Heart left ventricle (tissue), 16 donors: Measurements from ENCODE around the gene BZW1. TPM values are rescaled to one million over a fixed set of nuclear protein-coding genes. Genes with fewer than 3 reads are reported as not detected.

Experiments used
- ATAC-seq, 4 donors: fragments of 200-7000 bp; cut with Tn5 transposase; one replicate each; pipeline ENCODE4 v1.9.1; 2020 to 2022; ENCODE audit warnings: moderate library complexity in 4 of 4, mild to moderate bottlenecking in 3 of 4, moderate number of reproducible peaks in 1 of 4
- DNase-seq, 5 donors: peaks; one replicate each; pipeline ENCODE4 v3.0.0-alpha.2; 2020
- H3K27ac ChIP-seq, 12 donors: fragments of 200-600 bp; sonication (generic) in 4 of 12; one replicate each; pipeline versions ENCODE4 v1.5.0 to v1.8.0; 2016 to 2022; ENCODE audit warnings: mild to moderate bottlenecking in 2 of 12
- H3K27me3 ChIP-seq, 9 donors: fragments of 200-600 bp; sonication (generic) in 2 of 9; one replicate each; pipeline versions ENCODE4 v1.5.1 to v1.8.0; 2016 to 2022; ENCODE audit warnings: mild to moderate bottlenecking in 3 of 9
- H3K36me3 ChIP-seq, 9 donors: fragments of 200-600 bp; sonication (generic) in 2 of 9; one replicate each; pipeline versions ENCODE4 v1.5.0 to v1.8.0; 2018 to 2022; ENCODE audit warnings: mild to moderate bottlenecking in 2 of 9
- H3K4me1 ChIP-seq, 12 donors: fragments of 200-600 bp; sonication (generic) in 4 of 12; one replicate each; pipeline versions ENCODE4 v1.5.0 to v1.8.0; 2016 to 2022; ENCODE audit warnings: mild to moderate bottlenecking in 3 of 12
- H3K4me3 ChIP-seq, 12 donors: fragments of 200-600 bp; sonication (generic) in 4 of 12; one replicate each; pipeline versions ENCODE4 v1.5.0 to v1.8.0; 2017 to 2022; ENCODE audit warnings: mild to moderate bottlenecking in 9 of 12, moderate library complexity in 4 of 12
- H3K9me3 ChIP-seq, 12 donors: fragments of 200-600 bp; sonication (generic) in 4 of 12; one replicate each; pipeline versions ENCODE4 v1.5.0 to v1.8.0; 2016 to 2022; ENCODE audit warnings: mild to moderate bottlenecking in 1 of 12
- CTCF ChIP-seq, 12 donors: fragments of 200-600 bp; sonication (generic) in 4 of 12; IDR thresholded peaks; one replicate each; pipeline versions ENCODE4 v1.5.0 to v1.8.0; 2018 to 2022; ENCODE audit warnings: antibody characterized with exemption in 12 of 12, mild to moderate bottlenecking in 5 of 12
- POLR2A ChIP-seq, 2 donors: fragments of 450-650 bp; IDR thresholded peaks; one replicate each; pipeline ENCODE4 v1.6.1; 2017; ENCODE audit warnings: antibody characterized with exemption in 2 of 2, mild to moderate bottlenecking in 2 of 2, moderate library complexity in 2 of 2
- WGBS, 4 donors: extraction: QIAGEN DNeasy Blood & Tissue Kit in 2 of 4; methylation state at CpG; one replicate each; pipeline versions ENCODE4 v1.1.5 to v1.1.7; 2013 to 2018; 5-methylcytosine and 5-hydroxymethylcytosine counted together
- intact Hi-C, 10 donors: fragments of 100-400 bp; cut with DNase I; formaldehyde crosslinking; loops; one replicate each; pipeline versions ENCODE4 v1.11.1 to v1.14.2; 2022
- polyA plus RNA-seq, 2 donors: library from polyadenylated mRNA; stranded (reverse); fragments of 200-250 nt; gene quantifications; one replicate each; pipeline ENCODE4 v1.2.3, GENCODE V29; 2013
- total RNA-seq, 9 donors: library from RNA; depleted of rRNA in 2 of 9; stranded (reverse); fragments of >200 nt in 2 of 9; fragmentation: NEBNext Ultra II Directional in 3 of 9; extraction: Animal tissue kit (Norgen Biotek cat#: 25700) in 3 of 9; gene quantifications; one replicate each; pipeline versions ENCODE4 v1.1.0 to v1.2.4, GENCODE V29; 2016 to 2023
- donor health status: ischemic (EF 13 %, LVEDD 7.1; RV severe dilation, severe dysfunction).
- donor health status: healthy with polysubstance abuse.
- donor health status: DM: no; HTN: yes; CAD: no.
- donor health status: DM: no; HTN: no; CAD: no.
- donor health status: ischemic (EF 25% LVEDD 6.9; RV normal size, moderate dysfunction).
- donor health status: ischemic (EF 25% LVEDD 5.7; RV mildly dilated, moderate dysfunction).
- donor health status: healthy.
- donor health status: DM: yes; HTN: yes; CAD: no.
- donor health status: ischemic (EF 35%, LVEDD 5.7; RV mildly dilated, moderate dysfunction).
- donor health status: nonischemic (EF 11% LVEDD 7.7; RV severe dilation, severe dysfunction).
- donor health status: DM: yes; HTN: yes; CAD: no.
- donor health status: PGD.
- donor health status: ischemic (EF 29% LVEDD 5.4; RV normal size, mild dysfunction).
- donor health status: nonischemic (EF 23%, LVEDD 6.1; RV moderate dilation, normal function).

Gene BZW1
- total and polyA plus RNA-seq, 11 donors = 10.7 to 147 (median 87.3) TPM

- H3K4me1 ChIP-seq = peaks cover 0 to 26% (median 7%) of the 10 kb centered on the region in 12 donors
- TF ChIP-seq POLR2A (IDR thresholded peaks at IDR 0.05) = no peak
- no peak for TF ChIP-seq CTCF (IDR thresholded peaks at IDR 0.05)
- no peak for DNase-seq
- 88 to 97% (median 94%) methylated on average over 2 of the region's 2 CpGs for WGBS, 4 donors
- no peak overlapping the region for H3K4me3 ChIP-seq
- ATAC-seq = no peak
- no peaks in the 10 kb centered on the region for H3K9me3 ChIP-seq
- H3K36me3 ChIP-seq = peaks cover 0 to 35% (median 25%) of the 10 kb centered on the region in 9 donors
- intact Hi-C loops = loop anchor here in 1 of 10 donors (10.0 kb wide), 1 partner anchor 154 kb away; no protein-coding TSS in a partner anchor
- H3K27me3 ChIP-seq = no peaks in the 10 kb centered on the region
- no peak overlapping the region for H3K27ac ChIP-seq
Observed at GRCh38 chr2:200869014-200869413, 57.3 kb downstream of the BZW1 start.

GRCh38 chr2:200871151-200871550 lies 59.4 kb downstream of the BZW1 start:
- no peak overlapping the region for H3K4me3 ChIP-seq
- no peak for ATAC-seq
- TF ChIP-seq POLR2A (IDR thresholded peaks at IDR 0.05) (no peak), CTCF (IDR thresholded peaks at IDR 0.05) (no peak)
- H3K27me3 ChIP-seq = no peaks in the 10 kb centered on the region
- peaks cover 0 to 12% (median 0%) of the 10 kb centered on the region in 12 donors for H3K4me1 ChIP-seq
- WGBS, 4 donors = 85 to 89% (median 88%) methylated on average over 3 of the region's 3 CpGs
- H3K27ac ChIP-seq = no peak overlapping the region
- no peaks in the 10 kb centered on the region for H3K9me3 ChIP-seq
- intact Hi-C loops = no loop called here
- DNase-seq = no peak
- H3K36me3 ChIP-seq = peaks cover 0 to 57% (median 46%) of the 10 kb centered on the region in 9 donors

- Histone ChIP-seq H3K36me3 (peaks cover 0 to 80% (median 66%) of the 10 kb centered on the region in 9 donors), H3K27me3 (no peaks in the 10 kb centered on the region), H3K4me1 (peaks cover 0 to 13% (median 2%) of the 10 kb centered on the region in 12 donors), H3K27ac (no peak overlapping the region), H3K9me3 (no peaks in the 10 kb centered on the region), H3K4me3 (no peak overlapping the region)
- intact Hi-C loops = no loop called here
- DNase-seq (no peak), ATAC-seq (no peak)
- no peak for TF ChIP-seq CTCF (IDR thresholded peaks at IDR 0.05)
- no peak for TF ChIP-seq POLR2A (IDR thresholded peaks at IDR 0.05)
- 95 to 98% (median 97%) methylated on average over 6 of the region's 6 CpGs for WGBS, 4 donors
Observed at GRCh38 chr2:200873560-200873959, 61.9 kb downstream of the BZW1 start.

Other genes with a start within 250 kb of the BZW1 start
- gene AOX1, start 225.9 kb upstream of the BZW1 start, total RNA-seq = 10 to 100 TPM in 2 of 9 donors, 1 to 10 TPM in 6, under 1 TPM in 1; 0.76 to 33.4 (median 2.9) TPM
- gene AOX1, start 225.9 kb upstream of the BZW1 start, polyA plus RNA-seq = 1 to 10 TPM; 1.3 to 5.6 TPM
- gene CLK1, start 52.7 kb downstream of the BZW1 start, total RNA-seq = 10 to 100 TPM; 28.6 to 59.5 (median 39.0) TPM
- gene CLK1, start 52.7 kb downstream of the BZW1 start, polyA plus RNA-seq = 100 to 1,000 TPM in 1 of 2 donors, 10 to 100 TPM in 1; 25.4 to 235 TPM
- 10 to 100 TPM; 11.3 to 27.7 (median 22.2) TPM for gene PPIL3, start 77.2 kb downstream of the BZW1 start, total RNA-seq
- 10 to 100 TPM; 12.3 to 20.8 TPM for gene PPIL3, start 77.2 kb downstream of the BZW1 start, polyA plus RNA-seq
- gene NIF3L1, start 77.5 kb downstream of the BZW1 start, total RNA-seq = 10 to 100 TPM; 16.6 to 27.1 (median 21.6) TPM
- gene NIF3L1, start 77.5 kb downstream of the BZW1 start, polyA plus RNA-seq = 10 to 100 TPM; 12.0 to 43.3 TPM
- gene ORC2, start 151.8 kb downstream of the BZW1 start, total RNA-seq = 10 to 100 TPM in 8 of 9 donors, 1 to 10 TPM in 1; 6.7 to 38.0 (median 24.0) TPM
- 1 to 10 TPM; 7.7 to 8.9 TPM for gene ORC2, start 151.8 kb downstream of the BZW1 start, polyA plus RNA-seq